ENCODE data around the gene PODXL2.

DNA sequence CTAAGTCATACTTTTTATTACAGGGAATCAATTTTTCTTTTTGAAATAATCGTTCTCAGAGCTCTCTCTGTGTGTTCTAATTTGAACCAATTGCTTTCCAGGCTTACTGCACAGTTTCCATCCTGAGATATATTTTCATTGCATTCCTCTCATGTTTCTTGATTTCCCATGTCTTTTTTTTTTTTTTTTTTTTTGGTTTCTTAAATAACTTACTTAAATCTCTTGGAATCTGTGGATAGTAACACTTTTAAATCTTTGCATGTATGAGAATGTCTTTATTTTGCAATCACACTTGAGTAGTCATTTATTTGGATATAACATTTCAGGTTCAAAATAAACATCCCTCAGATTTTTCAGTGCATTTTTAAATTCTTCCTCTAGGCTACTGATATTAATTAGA, 29.2 kb downstream of the PODXL2 start:
- TF ChIP-seq POLR2A (IDR thresholded peaks at IDR 0.05; ENCODE audit: low read depth, low read length) (no peak), POLR2AphosphoS5 (IDR thresholded peaks at IDR 0.05; ENCODE audit: low read depth, low read length) (no peak), TAF1 (IDR thresholded peaks at IDR 0.05; ENCODE audit: low read depth, low read length) (no peak), PAX5 (IDR thresholded peaks at IDR 0.05; ENCODE audit: insufficient read depth, low read length, severe bottlenecking) (no peak), SPI1 (IDR thresholded peaks at IDR 0.05; ENCODE audit: low read depth, low read length) (no peak), POU2F2 (IDR thresholded peaks at IDR 0.05; ENCODE audit: low read depth, low read length) (no peak)
